NCI-H1930 (cell line): Measurements from ENCODE around the gene SOD1.
"Not testable (repeated sequence)": the region's sequence is repeated elsewhere in the genome, so short reads cannot be mapped to it uniquely, and the experiment has no call there.

ENCODE experiments used
- DNase-seq, 2 experiments: peaks; one replicate each; lab custom pipeline; 2025; lab: John Stamatoyannopoulos, UW

The SOD1 gene

GRCh38 chr21:31656199-31657095 is 3.0 kb upstream of the SOD1 start:
- no peak for DNase-seq

- no peak for DNase-seq
Measured at GRCh38 chr21:31658053-31658452, 1.4 kb upstream of the SOD1 start.

- no peak for DNase-seq
Measured at GRCh38 chr21:31659286-31659535, 282 bp upstream of the SOD1 start.

GRCh38 chr21:31660259-31660565 is 719 bp downstream of the SOD1 start:
- DNase-seq: no peak

GRCh38 chr21:31660591-31660990 is 1.1 kb downstream of the SOD1 start:
- no peak for DNase-seq

GRCh38 chr21:31663584-31664249 is 4.2 kb downstream of the SOD1 start:
- no peak for DNase-seq

GRCh38 chr21:31665397-31665796 is 5.9 kb downstream of the SOD1 start:
- DNase-seq: no peak

GRCh38 chr21:31665869-31666268 is 6.4 kb downstream of the SOD1 start:
- DNase-seq: not testable (repeated sequence)

- no peak for DNase-seq
Measured at GRCh38 chr21:31666445-31667010, 7.0 kb downstream of the SOD1 start.

- no peak for DNase-seq
Measured at GRCh38 chr21:31667132-31667531, 7.6 kb downstream of the SOD1 start.

GRCh38 chr21:31667639-31668038 is 8.1 kb downstream of the SOD1 start:
- no peak for DNase-seq

GRCh38 chr21:31668651-31669491 is 9.4 kb downstream of the SOD1 start:
- no peak for DNase-seq

GRCh38 chr21:31670070-31670469 is 10.6 kb downstream of the SOD1 start:
- DNase-seq: no peak

- no peak for DNase-seq
Measured at GRCh38 chr21:31671146-31671716, 11.7 kb downstream of the SOD1 start.

- DNase-seq: no peak
Measured at GRCh38 chr21:31671931-31672330, 12.4 kb downstream of the SOD1 start.

- no peak for DNase-seq
Measured at GRCh38 chr21:31673321-31673912, 13.9 kb downstream of the SOD1 start.

GRCh38 chr21:31675318-31675717 is 15.8 kb downstream of the SOD1 start:
- no peak for DNase-seq

GRCh38 chr21:31675960-31676359 is 16.5 kb downstream of the SOD1 start:
- no peak for DNase-seq

- no peak for DNase-seq
Measured at GRCh38 chr21:31677047-31677446, 17.6 kb downstream of the SOD1 start.

GRCh38 chr21:31678478-31678877 is 19.0 kb downstream of the SOD1 start:
- DNase-seq: no peak

GRCh38 chr21:31682620-31683019 is 23.1 kb downstream of the SOD1 start:
- no peak for DNase-seq

GRCh38 chr21:31683029-31683428 is 23.5 kb downstream of the SOD1 start:
- no peak for DNase-seq
